Dermis blood vessel endothelial cell (primary cell): ENCODE results near the gene KRTAP10-9. TPM values are rescaled to one million over a fixed set of nuclear protein-coding genes. Genes with fewer than 3 reads are reported as not detected.
"Not testable (repeated sequence)": the region's sequence is repeated elsewhere in the genome, so short reads cannot be mapped to it uniquely, and the experiment has no call there.

Source experiments
- DNase-seq: peaks from one replicate; pipeline ENCODE4 v3.0.0; 2010
- total RNA-seq: library from RNA; depleted of rRNA; stranded (reverse); fragments of >200 nt; gene quantifications from 2 replicates; pipeline ENCODE4 v1.2.3, GENCODE V29; 2014

The KRTAP10-9 gene
- not detected in 2 replicates for total RNA-seq

GRCh38 chr21:44626673-44627143, at the start of gene KRTAP10-9:
Gene KRTAP10-9 (plus strand): TSS chr21:44627093. CDS start chr21:44627172, 79 bp downstream.
- DNase-seq: no peak

GRCh38 chr21:44578371-44579055, 48.4 kb upstream of the KRTAP10-9 start:
- no peak for DNase-seq

- no peak for DNase-seq
Observed at GRCh38 chr21:44579056-44579832, 47.6 kb upstream of the KRTAP10-9 start.

- DNase-seq: no peak
Observed at GRCh38 chr21:44579833-44580144, 47.1 kb upstream of the KRTAP10-9 start.

- not testable (repeated sequence) for DNase-seq
Observed at GRCh38 chr21:44580231-44580821, 46.6 kb upstream of the KRTAP10-9 start, which contains the start of gene KRTAP10-5. Gene KRTAP10-5 (minus strand): TSS chr21:44580604. CDS start chr21:44580578, 26 bp downstream.

- DNase-seq: no peak
Observed at GRCh38 chr21:44581158-44581557, 45.7 kb upstream of the KRTAP10-9 start.

- no peak for DNase-seq
Observed at GRCh38 chr21:44582055-44582454, 44.8 kb upstream of the KRTAP10-9 start.

GRCh38 chr21:44583089-44583799, 43.6 kb upstream of the KRTAP10-9 start:
- DNase-seq: no peak

- DNase-seq: no peak
Observed at GRCh38 chr21:44583800-44584147, 43.1 kb upstream of the KRTAP10-9 start.

GRCh38 chr21:44585892-44586291, 41.0 kb upstream of the KRTAP10-9 start:
- DNase-seq: no peak

GRCh38 chr21:44589094-44589493, 37.8 kb upstream of the KRTAP10-9 start:
- DNase-seq: no peak

- no peak for DNase-seq
Observed at GRCh38 chr21:44589586-44590305, 37.1 kb upstream of the KRTAP10-9 start.

GRCh38 chr21:44590311-44590721, 36.6 kb upstream of the KRTAP10-9 start:
- no peak for DNase-seq

GRCh38 chr21:44590897-44591800, 35.7 kb upstream of the KRTAP10-9 start:
- not testable (repeated sequence) for DNase-seq

GRCh38 chr21:44591801-44592130, 35.1 kb upstream of the KRTAP10-9 start:
- not testable (repeated sequence) for DNase-seq

- no peak for DNase-seq
Observed at GRCh38 chr21:44592446-44593311, 34.2 kb upstream of the KRTAP10-9 start, which contains the start of gene KRTAP10-6. Gene KRTAP10-6 (minus strand): TSS chr21:44592505. CDS start chr21:44592484, 21 bp downstream.

- no peak for DNase-seq
Observed at GRCh38 chr21:44593598-44594405, 33.1 kb upstream of the KRTAP10-9 start.

GRCh38 chr21:44594406-44594916, 32.4 kb upstream of the KRTAP10-9 start:
- DNase-seq: no peak

GRCh38 chr21:44595524-44595923, 31.4 kb upstream of the KRTAP10-9 start:
- no peak for DNase-seq
